Panc1 (cell line): Measurements from ENCODE around the gene LRRC56. TPM values are rescaled to one million over a fixed set of nuclear protein-coding genes. Genes with fewer than 3 reads are reported as not detected.

Source experiments
- ATAC-seq: fragments of 200-7000 bp; cut with Tn5 transposase; 2 replicates; pipeline ENCODE4 v1.9.1; 2020; ENCODE audit warnings: mild to moderate bottlenecking, moderate library complexity
- BruUV-seq: library from RNA; stranded (reverse); fragments of 400-500 nt; replicated peaks from 2 replicates; lab custom pipeline; 2021; lab: Mats Ljungman, UMichigan
- CTCF ChIA-PET: fragments of 300-600 bp; sonication (Branson Sonifier 250); formaldehyde crosslinking; loops from one replicate; lab custom pipeline; 2022; ENCODE audit warnings: antibody characterized with exemption; lab: Charles Lee
- POLR2A ChIA-PET: fragments of 300-600 bp; sonication (Branson Sonifier 250); formaldehyde crosslinking; loops from one replicate; lab custom pipeline; 2022; ENCODE audit warnings: antibody characterized with exemption; lab: Charles Lee
- DNase-seq: peaks from one replicate; pipeline ENCODE4 v3.0.0-alpha.2; 2010; ENCODE audit warnings: low read depth, low spot score
- H3K27ac ChIP-seq: 2 replicates; pipeline ENCODE4 v1.5.1; 2011; ENCODE audit warnings: mild to moderate bottlenecking, low read length, inconsistent platforms
- H3K27me3 ChIP-seq: fragments of 200-500 bp; sonication (Bioruptor generic); 2 replicates; pipeline ENCODE4 v1.6.0; 2014; ENCODE audit warnings: low read length, inconsistent platforms; ENCODE audit not compliant: control insufficient read depth, insufficient read depth
- H3K36me3 ChIP-seq: fragments of 200-500 bp; sonication (Bioruptor generic); 2 replicates; pipeline ENCODE4 v1.5.1; 2014; ENCODE audit warnings: inconsistent platforms, mild to moderate bottlenecking, low read length, moderate library complexity; ENCODE audit not compliant: control insufficient read depth, insufficient read depth
- H3K4me1 ChIP-seq: 2 replicates; pipeline ENCODE4 v1.5.1; 2011; ENCODE audit warnings: inconsistent platforms, mild to moderate bottlenecking, low read length, moderate library complexity; ENCODE audit not compliant: control insufficient read depth, insufficient read depth
- H3K4me3 ChIP-seq, 2 experiments: 2 replicates each; pipeline ENCODE4 v1.5.1; 2011 to 2012; ENCODE audit warnings: low read depth in 2 of 2, low read length in 2 of 2, mild to moderate bottlenecking in 2 of 2, inconsistent platforms in 1 of 2, moderate library complexity in 1 of 2
- H3K9me3 ChIP-seq: fragments of 200-500 bp; sonication (Bioruptor generic); 2 replicates; pipeline ENCODE4 v1.5.1; 2014; ENCODE audit warnings: low read depth, mild to moderate bottlenecking, inconsistent platforms, low read length, moderate library complexity; ENCODE audit not compliant: control insufficient read depth, insufficient read depth
- CTCF ChIP-seq: fragments of 450-650 bp; IDR thresholded peaks from 2 replicates; pipeline ENCODE4 v1.5.1; 2017; ENCODE audit warnings: mild to moderate bottlenecking
- POLR2AphosphoS5 ChIP-seq: IDR thresholded peaks from 2 replicates; pipeline ENCODE4 v1.6.1; 2012; ENCODE audit warnings: mild to moderate bottlenecking, low read depth, low read length, moderate library complexity
- REST ChIP-seq, 2 experiments: IDR thresholded peaks; 2 replicates each; pipeline ENCODE4 v1.6.1; 2011 to 2012; ENCODE audit warnings: low read depth in 2 of 2, control low read depth in 1 of 2, low read length in 1 of 2, mild to moderate bottlenecking in 1 of 2, moderate library complexity in 1 of 2; ENCODE audit not compliant: insufficient read depth in 1 of 2
- SIN3A ChIP-seq: IDR thresholded peaks from 2 replicates; pipeline ENCODE4 v1.6.1; 2012; ENCODE audit warnings: low read depth, mild to moderate bottlenecking, low read length, moderate library complexity, borderline replicate concordance; ENCODE audit not compliant: insufficient read depth
- TCF7L2 ChIP-seq: IDR thresholded peaks from 2 replicates; pipeline ENCODE4 v1.6.1; 2011; ENCODE audit warnings: mild to moderate bottlenecking, low read depth, low read length, inconsistent platforms
- in situ Hi-C: cut with HindIII; loops from 2 replicates; pipeline ENCODE4 v1.10.0; 2016; ENCODE audit warnings: low sequenced_read_pairs, low pct_unique_long_range_greater_than_20kb
- intact Hi-C: fragments of 100-400 bp; cut with micrococcal nuclease; formaldehyde crosslinking; loops from one replicate; pipeline ENCODE4 v1.10.0; 2022; ENCODE audit not compliant: unreplicated experiment
- total RNA-seq: library from RNA; stranded (reverse); gene quantifications from one replicate; pipeline ENCODE4 v1.2.1, GENCODE V29; 2021; ENCODE audit not compliant: unreplicated experiment

LRRC56 gene
- total RNA-seq, 1 experiment from 2014 or later: 9.8 TPM

- CTCF ChIA-PET: interaction anchor here (0.6 to 0.8 kb wide), 4 partner anchors 17 to 1847 kb away, joined by 3 to 4 read pairs (median 3); no protein-coding TSS in a partner anchor
These were observed 1.5 kb upstream of the LRRC56 start, which contains the start of gene HRAS for GRCh38 chr11:535519-536454. Gene HRAS (minus strand): TSS chr11:535576.

More at GRCh38 chr11:535519-536454, 1.5 kb upstream of the LRRC56 start, which contains the start of gene HRAS:
- Histone ChIP-seq H3K27ac (peak within 1 kb of the TSS; percentile 79), H3K27me3 (no peaks in the 10 kb centered on the region), H3K4me3 (peak within 1 kb of the TSS; percentile 69 to 90), H3K9me3 (no peaks in the 10 kb centered on the region), H3K4me1 (peaks cover 35% of the 10 kb centered on the region), H3K36me3 (peaks cover 3% of the 10 kb centered on the region; the same call in 1 of the 2 replicates)
- no TSS peak for BruUV-seq
- in situ Hi-C loops: no loop called here
- intact Hi-C loops: no loop called here
- DNase-seq (peak; percentile 68), ATAC-seq (peak; percentile 83)
- TF ChIP-seq TCF7L2 (no peak), POLR2AphosphoS5 (peak; percentile 89), SIN3A (peak; percentile 73; the same call in 1 of the 2 replicates), REST (IDR thresholded peaks at IDR 0.05; ENCODE audit: insufficient read depth in 1 of 2, low read depth in 2 of 2, low read length in 1 of 2) (0 out of 4 replicates have a peak, but pooled peaks of 1 of the 2 experiments have one; percentile 41), CTCF (no peak)
- POLR2A ChIA-PET: interaction anchor here (0.6 to 1.0 kb wide), 3 partner anchors 17 to 169 kb away, joined by 3 to 11 read pairs (median 3); no protein-coding TSS in a partner anchor
